ENCODE data around the gene ZNF350. TPM values are rescaled to one million over a fixed set of nuclear protein-coding genes. Genes with fewer than 3 reads are reported as not detected.
"Not testable (repeated sequence)": the region's sequence is repeated elsewhere in the genome, so short reads cannot be mapped to it uniquely, and the experiment has no call there.

Gene ZNF350
- total RNA-seq, 1 donor: 34.5 TPM

- H3K4me1 ChIP-seq (ENCODE audit: insufficient read depth, low read length): peaks cover 16% of the 10 kb centered on the region
- H3K27me3 ChIP-seq (ENCODE audit: insufficient read depth, low read length): no peaks in the 10 kb centered on the region
- H3K9me3 ChIP-seq (ENCODE audit: low read depth, low read length): peaks cover 66% of the 10 kb centered on the region
- no peak overlapping the region for H3K4me3 ChIP-seq (ENCODE audit: low read length)
These were observed 3.3 kb downstream of the ZNF350 start for GRCh38 chr19:51983361-51983760.

DNA sequence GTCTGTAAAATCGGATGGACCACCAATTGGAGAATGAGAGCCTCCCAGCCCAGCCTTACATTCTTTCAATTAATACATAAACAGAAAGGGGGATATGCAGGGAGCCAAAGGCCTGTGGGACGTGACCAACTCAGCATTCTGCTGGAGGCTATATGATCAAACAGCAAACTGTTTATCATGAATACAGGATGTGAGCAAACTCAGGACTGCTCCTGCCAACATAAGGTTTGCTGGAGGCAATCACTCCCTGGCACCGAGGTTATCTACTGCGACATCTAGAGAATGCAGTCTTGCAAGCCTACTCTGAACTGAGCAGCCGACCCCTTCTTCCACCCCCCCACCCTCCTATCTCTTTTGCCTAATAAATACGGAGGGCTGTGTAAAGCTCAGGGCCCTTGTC lies 5.7 kb downstream of the ZNF350 start:
- H3K9me3 ChIP-seq (ENCODE audit: low read depth, low read length): peaks cover 90% of the 10 kb centered on the region
- not testable (repeated sequence) for H3K4me1 ChIP-seq (ENCODE audit: insufficient read depth, low read length); H3K4me3 ChIP-seq (ENCODE audit: low read length); H3K27me3 ChIP-seq (ENCODE audit: insufficient read depth, low read length)

GRCh38 chr19:51980116-51980736 lies 6.4 kb downstream of the ZNF350 start:
- Histone ChIP-seq H3K9me3 (ENCODE audit: low read depth, low read length) (peaks cover 95% of the 10 kb centered on the region), H3K4me1 (ENCODE audit: insufficient read depth, low read length) (peaks cover under 1% of the 10 kb centered on the region), H3K4me3 (ENCODE audit: low read length) (no peak overlapping the region), H3K27me3 (ENCODE audit: insufficient read depth, low read length) (no peaks in the 10 kb centered on the region)

DNA sequence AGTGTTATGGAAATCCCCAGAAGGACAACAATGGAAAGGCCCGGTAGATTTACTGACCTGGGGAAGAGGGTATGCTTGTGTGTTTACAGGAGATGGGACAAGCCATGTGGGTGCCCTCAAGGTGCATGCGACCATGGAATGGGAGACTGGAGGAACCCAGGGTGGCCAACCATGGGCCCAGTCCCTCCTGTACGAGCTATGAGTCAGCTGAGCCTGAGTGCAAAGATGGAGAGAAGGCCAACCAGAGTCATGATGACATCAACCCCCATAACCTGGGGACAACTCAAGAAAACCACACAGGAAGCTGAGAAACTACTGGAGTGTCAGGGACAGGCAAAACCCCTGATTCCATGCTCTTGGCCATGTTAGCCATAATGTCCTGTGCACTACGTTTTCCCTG lies 7.8 kb downstream of the ZNF350 start:
- Histone ChIP-seq H3K27me3 (ENCODE audit: insufficient read depth, low read length) (no peaks in the 10 kb centered on the region), H3K4me1 (ENCODE audit: insufficient read depth, low read length) (no peaks in the 10 kb centered on the region), H3K4me3 (ENCODE audit: low read length) (no peak overlapping the region), H3K9me3 (ENCODE audit: low read depth, low read length) (peaks cover 95% of the 10 kb centered on the region)

GRCh38 chr19:51977346-51977745 lies 9.3 kb downstream of the ZNF350 start:
- Histone ChIP-seq H3K4me1 (ENCODE audit: insufficient read depth, low read length) (no peaks in the 10 kb centered on the region), H3K27me3 (ENCODE audit: insufficient read depth, low read length) (no peaks in the 10 kb centered on the region), H3K9me3 (ENCODE audit: low read depth, low read length) (peaks cover 95% of the 10 kb centered on the region), H3K4me3 (ENCODE audit: low read length) (no peak overlapping the region)

DNA sequence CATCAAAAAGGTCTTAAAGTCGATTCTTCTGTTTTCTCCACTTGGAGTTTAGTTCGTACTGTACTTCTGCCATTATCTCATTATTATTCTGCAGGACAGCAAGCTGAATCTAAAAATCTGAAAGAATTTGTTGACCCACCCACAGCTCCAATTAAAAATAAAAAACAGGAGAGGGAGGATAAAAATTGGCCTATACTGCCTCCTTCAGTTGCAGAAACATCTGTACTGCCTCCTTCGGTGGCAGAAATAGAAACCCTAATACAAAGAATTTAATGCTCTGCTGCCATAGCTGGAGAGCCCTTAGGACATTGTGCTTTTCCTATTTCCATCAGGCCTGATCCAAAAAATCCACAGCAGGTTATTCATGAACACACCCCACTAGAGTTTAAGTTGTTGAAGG lies 9.8 kb downstream of the ZNF350 start:
- H3K4me3 ChIP-seq (ENCODE audit: low read length): no peak overlapping the region

GRCh38 chr19:51975787-51976186 lies 10.9 kb downstream of the ZNF350 start:
- not testable (repeated sequence) for H3K4me1 ChIP-seq (ENCODE audit: insufficient read depth, low read length); H3K27me3 ChIP-seq (ENCODE audit: insufficient read depth, low read length); H3K4me3 ChIP-seq (ENCODE audit: low read length)
- peaks cover 100% of the 10 kb centered on the region for H3K9me3 ChIP-seq (ENCODE audit: low read depth, low read length)

More for the DNA sequence above, 9.8 kb downstream of the ZNF350 start:
- Histone ChIP-seq H3K27me3 (ENCODE audit: insufficient read depth, low read length) (no peaks in the 10 kb centered on the region), H3K9me3 (ENCODE audit: low read depth, low read length) (peaks cover 95% of the 10 kb centered on the region), H3K4me1 (ENCODE audit: insufficient read depth, low read length) (no peaks in the 10 kb centered on the region)

- Histone ChIP-seq H3K9me3 (ENCODE audit: low read depth, low read length) (peaks cover 95% of the 10 kb centered on the region), H3K4me1 (ENCODE audit: insufficient read depth, low read length) (no peaks in the 10 kb centered on the region), H3K4me3 (ENCODE audit: low read length) (no peak overlapping the region), H3K27me3 (ENCODE audit: insufficient read depth, low read length) (no peaks in the 10 kb centered on the region)
These were observed 15.0 kb downstream of the ZNF350 start for GRCh38 chr19:51971624-51972023.

- no peaks in the 10 kb centered on the region for H3K4me1 ChIP-seq (ENCODE audit: insufficient read depth, low read length)
- H3K4me3 ChIP-seq (ENCODE audit: low read length): no peak overlapping the region
- peaks cover 95% of the 10 kb centered on the region for H3K9me3 ChIP-seq (ENCODE audit: low read depth, low read length)
- no peaks in the 10 kb centered on the region for H3K27me3 ChIP-seq (ENCODE audit: insufficient read depth, low read length)
These were observed 15.9 kb downstream of the ZNF350 start for GRCh38 chr19:51970718-51971117.

DNA sequence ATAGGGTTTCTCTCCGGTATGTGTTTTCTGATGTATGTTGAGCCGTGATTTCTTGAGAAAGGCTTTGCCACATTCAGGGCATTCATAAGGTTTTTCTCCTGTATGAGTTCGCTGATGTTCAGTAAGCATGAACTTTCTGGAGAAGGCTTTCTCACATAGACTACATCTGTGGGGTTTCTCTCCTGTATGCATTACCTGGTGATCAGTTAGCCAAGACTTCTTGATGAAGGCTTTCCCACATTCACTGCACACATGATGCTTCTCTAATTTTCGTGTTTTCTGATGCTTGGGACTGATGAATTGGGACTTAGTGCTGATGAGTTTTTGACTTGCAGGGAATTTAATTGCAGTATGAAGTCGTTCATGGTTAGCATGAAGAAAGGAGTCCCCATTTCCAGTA lies 21.1 kb downstream of the ZNF350 start:
- Histone ChIP-seq H3K9me3 (ENCODE audit: low read depth, low read length) (peaks cover 95% of the 10 kb centered on the region), H3K4me1 (ENCODE audit: insufficient read depth, low read length) (no peaks in the 10 kb centered on the region), H3K4me3 (ENCODE audit: low read length) (no peak overlapping the region), H3K27me3 (ENCODE audit: insufficient read depth, low read length) (no peaks in the 10 kb centered on the region)

DNA sequence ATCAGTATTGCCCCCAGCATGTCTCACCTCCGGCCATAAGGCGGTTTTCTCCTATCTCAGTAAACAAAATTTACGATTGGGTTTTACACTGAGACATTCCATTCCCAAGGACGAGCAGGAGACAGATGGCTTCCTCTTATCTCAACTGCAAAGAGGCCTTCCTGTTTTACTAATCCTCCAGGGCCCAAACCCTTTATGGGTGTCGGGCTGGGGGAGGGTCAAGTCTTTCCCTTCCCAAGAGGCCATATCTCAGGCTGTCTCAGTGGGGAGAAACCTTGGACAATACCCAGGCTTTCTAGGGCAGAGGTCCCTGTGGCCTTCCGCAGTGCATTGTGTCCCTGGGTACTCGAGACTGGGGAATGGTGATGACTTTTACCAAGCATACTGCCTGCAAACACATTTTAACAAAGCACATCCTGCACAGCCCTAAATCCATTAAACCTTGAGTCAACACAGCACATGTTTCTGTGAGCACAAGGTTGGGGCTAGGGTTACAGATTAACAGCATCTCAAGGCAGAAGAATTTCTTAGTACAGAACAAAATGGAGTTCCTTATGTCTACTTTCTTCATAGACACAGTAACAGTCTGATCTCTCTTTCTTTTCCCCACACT lies 25.9 kb downstream of the ZNF350 start:
- not testable (repeated sequence) for H3K4me3 ChIP-seq (ENCODE audit: low read length); H3K27me3 ChIP-seq (ENCODE audit: insufficient read depth, low read length); H3K4me1 ChIP-seq (ENCODE audit: insufficient read depth, low read length)
- H3K9me3 ChIP-seq (ENCODE audit: low read depth, low read length): peaks cover 62% of the 10 kb centered on the region

- H3K4me3 ChIP-seq (ENCODE audit: low read length): no peak overlapping the region
- H3K27me3 ChIP-seq (ENCODE audit: insufficient read depth, low read length): no peaks in the 10 kb centered on the region
- H3K4me1 ChIP-seq (ENCODE audit: insufficient read depth, low read length): no peaks in the 10 kb centered on the region
- H3K9me3 ChIP-seq (ENCODE audit: low read depth, low read length): peaks cover 58% of the 10 kb centered on the region
These were observed 26.8 kb downstream of the ZNF350 start for GRCh38 chr19:51959791-51960190.

DNA sequence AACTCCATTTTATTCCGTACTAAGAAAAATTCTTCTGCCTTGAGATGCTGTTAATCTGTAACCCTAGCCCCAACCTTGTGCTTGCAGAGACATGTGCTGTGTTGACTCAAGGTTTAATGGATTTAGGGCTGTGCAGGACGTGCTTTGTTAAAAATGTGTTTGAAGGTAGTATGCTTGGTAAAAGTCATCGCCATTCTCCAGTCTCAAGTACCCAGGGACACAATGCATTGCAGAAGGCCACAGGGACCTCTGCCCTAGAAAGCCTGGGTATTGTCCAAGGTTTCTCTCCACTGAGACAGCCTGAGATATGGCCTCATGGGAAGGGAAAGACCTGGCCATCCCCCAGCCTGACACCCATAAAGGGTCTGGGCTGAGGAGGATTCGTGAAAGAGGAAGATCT lies 28.8 kb downstream of the ZNF350 start:
- not testable (repeated sequence) for H3K4me1 ChIP-seq (ENCODE audit: insufficient read depth, low read length); H3K27me3 ChIP-seq (ENCODE audit: insufficient read depth, low read length); H3K4me3 ChIP-seq (ENCODE audit: low read length)
- peaks cover 52% of the 10 kb centered on the region for H3K9me3 ChIP-seq (ENCODE audit: low read depth, low read length)

DNA sequence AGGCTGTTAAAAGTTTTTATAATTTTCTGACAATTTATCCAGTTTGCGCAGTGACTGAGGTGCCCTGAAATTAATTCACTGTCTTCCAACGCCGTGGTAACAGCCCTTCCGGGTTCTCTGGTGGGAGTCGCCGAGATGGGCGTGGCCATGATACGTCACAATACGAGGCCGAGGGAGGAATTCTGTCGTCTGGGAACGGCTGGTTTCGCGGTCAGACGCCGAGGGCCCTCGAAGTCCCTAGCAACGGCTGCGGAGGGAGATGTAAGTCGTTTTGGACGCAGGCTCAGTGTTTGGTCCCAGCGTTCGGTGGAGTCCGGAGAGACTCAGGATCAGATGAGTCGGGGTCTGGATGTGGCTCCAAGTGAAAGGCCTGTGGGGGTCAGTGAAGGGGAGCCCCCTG lies 37.7 kb downstream of the ZNF350 start:
- no peaks in the 10 kb centered on the region for H3K4me1 ChIP-seq (ENCODE audit: insufficient read depth, low read length)
- H3K9me3 ChIP-seq (ENCODE audit: low read depth, low read length): peaks cover 77% of the 10 kb centered on the region
- H3K27me3 ChIP-seq (ENCODE audit: insufficient read depth, low read length): no peaks in the 10 kb centered on the region
- H3K4me3 ChIP-seq (ENCODE audit: low read length): no peak overlapping the region

- H3K4me1 ChIP-seq (ENCODE audit: insufficient read depth, low read length): no peaks in the 10 kb centered on the region
- H3K27me3 ChIP-seq (ENCODE audit: insufficient read depth, low read length): no peaks in the 10 kb centered on the region
- no peak overlapping the region for H3K4me3 ChIP-seq (ENCODE audit: low read length)
- peaks cover 94% of the 10 kb centered on the region for H3K9me3 ChIP-seq (ENCODE audit: low read depth, low read length)
These were observed 40.0 kb downstream of the ZNF350 start for GRCh38 chr19:51946602-51947001.

All from mononuclear cell (primary cell).